ENCODE data around the gene TMEM132C.

- no peak for TF ChIP-seq SIN3A (IDR thresholded peaks at IDR 0.05; ENCODE audit: borderline replicate concordance, insufficient read depth, low read length)
- TF ChIP-seq, protein P1, sequence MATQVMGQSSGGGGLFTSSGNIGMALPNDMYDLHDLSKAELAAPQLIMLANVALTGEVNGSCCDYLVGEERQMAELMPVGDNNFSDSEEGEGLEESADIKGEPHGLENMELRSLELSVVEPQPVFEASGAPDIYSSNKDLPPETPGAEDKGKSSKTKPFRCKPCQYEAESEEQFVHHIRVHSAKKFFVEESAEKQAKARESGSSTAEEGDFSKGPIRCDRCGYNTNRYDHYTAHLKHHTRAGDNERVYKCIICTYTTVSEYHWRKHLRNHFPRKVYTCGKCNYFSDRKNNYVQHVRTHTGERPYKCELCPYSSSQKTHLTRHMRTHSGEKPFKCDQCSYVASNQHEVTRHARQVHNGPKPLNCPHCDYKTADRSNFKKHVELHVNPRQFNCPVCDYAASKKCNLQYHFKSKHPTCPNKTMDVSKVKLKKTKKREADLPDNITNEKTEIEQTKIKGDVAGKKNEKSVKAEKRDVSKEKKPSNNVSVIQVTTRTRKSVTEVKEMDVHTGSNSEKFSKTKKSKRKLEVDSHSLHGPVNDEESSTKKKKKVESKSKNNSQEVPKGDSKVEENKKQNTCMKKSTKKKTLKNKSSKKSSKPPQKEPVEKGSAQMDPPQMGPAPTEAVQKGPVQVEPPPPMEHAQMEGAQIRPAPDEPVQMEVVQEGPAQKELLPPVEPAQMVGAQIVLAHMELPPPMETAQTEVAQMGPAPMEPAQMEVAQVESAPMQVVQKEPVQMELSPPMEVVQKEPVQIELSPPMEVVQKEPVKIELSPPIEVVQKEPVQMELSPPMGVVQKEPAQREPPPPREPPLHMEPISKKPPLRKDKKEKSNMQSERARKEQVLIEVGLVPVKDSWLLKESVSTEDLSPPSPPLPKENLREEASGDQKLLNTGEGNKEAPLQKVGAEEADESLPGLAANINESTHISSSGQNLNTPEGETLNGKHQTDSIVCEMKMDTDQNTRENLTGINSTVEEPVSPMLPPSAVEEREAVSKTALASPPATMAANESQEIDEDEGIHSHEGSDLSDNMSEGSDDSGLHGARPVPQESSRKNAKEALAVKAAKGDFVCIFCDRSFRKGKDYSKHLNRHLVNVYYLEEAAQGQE (IDR thresholded peaks at IDR 0.05; ENCODE audit: insufficient read depth in 1 of 2, low read depth in 2 of 2, low read length in 2 of 2), result no peak
These were observed 175.1 kb downstream of the TMEM132C start for GRCh38 chr12:128442096-128442495.
